ENCODE data around the gene KLHL10.

KLHL10 gene

GRCh38 chr17:41864836-41865595, 27.4 kb downstream of the KLHL10 start, which contains the start of gene KLHL11:
TSS of gene KLHL11 (minus strand) at chr17:41865423. CDS start at chr17:41865370, 53 bp downstream.
- no peak for TF ChIP-seq CTCF (IDR thresholded peaks at IDR 0.05; ENCODE audit: low read depth, low read length, missing control alignments)
- peak within 1 kb of the TSS; percentile 92 for H3K4me3 ChIP-seq (replicated peaks; ENCODE audit: low read depth, low read length)
- DNase-seq (ENCODE audit: extremely low read depth, low read depth), result peak; percentile 67

GRCh38 chr17:41865596-41865893, 27.9 kb downstream of the KLHL10 start:
- TF ChIP-seq CTCF (IDR thresholded peaks at IDR 0.05; ENCODE audit: low read depth, low read length, missing control alignments), result no peak
- peak overlapping the region; percentile 92 for H3K4me3 ChIP-seq (replicated peaks; ENCODE audit: low read depth, low read length)
- no peak for DNase-seq (ENCODE audit: extremely low read depth, low read depth)

DNA sequence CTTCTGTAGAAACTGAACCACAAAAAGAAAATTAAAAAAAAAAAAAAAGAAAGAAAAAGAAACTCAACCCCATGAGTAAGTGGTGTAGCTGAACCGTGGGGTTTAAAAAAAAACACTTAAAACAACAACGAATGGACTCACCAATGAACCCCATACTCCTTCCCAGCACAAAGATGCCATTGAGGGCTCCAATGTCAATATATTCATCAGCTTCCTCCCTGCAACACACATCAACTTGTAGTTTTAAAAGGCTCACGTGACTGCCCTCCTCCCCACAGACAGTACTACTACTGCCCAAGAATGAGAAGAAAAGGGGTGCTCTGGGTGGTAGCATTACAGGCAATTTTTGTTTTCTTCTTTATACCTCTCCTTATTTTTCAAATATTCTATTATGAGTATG, 30.9 kb downstream of the KLHL10 start:
- no peak overlapping the region for H3K4me3 ChIP-seq (replicated peaks; ENCODE audit: low read depth, low read length)
- TF ChIP-seq CTCF (IDR thresholded peaks at IDR 0.05; ENCODE audit: low read depth, low read length, missing control alignments), result no peak
- no peak for DNase-seq (ENCODE audit: extremely low read depth, low read depth)

DNA sequence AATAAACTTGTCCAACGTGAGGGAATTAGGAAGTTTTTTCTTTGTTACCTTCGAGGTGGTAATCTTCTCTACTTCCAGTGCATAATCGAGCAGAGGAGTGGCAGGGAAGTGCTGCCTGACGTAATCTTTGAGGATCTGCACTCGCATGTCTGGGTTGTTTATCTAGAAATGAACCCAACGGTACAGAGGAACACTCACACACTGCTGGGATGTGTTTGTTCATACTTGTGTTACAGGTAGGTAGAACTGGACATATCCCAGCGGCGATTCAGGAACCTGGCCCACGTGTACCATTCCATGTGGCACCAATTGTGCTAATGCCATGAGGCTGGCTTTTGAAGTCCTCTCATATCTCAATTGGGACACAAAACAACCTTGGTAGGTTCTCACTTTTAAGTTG, 31.8 kb downstream of the KLHL10 start:
- H3K4me3 ChIP-seq (replicated peaks; ENCODE audit: low read depth, low read length), result no peak overlapping the region
- no peak for TF ChIP-seq CTCF (IDR thresholded peaks at IDR 0.05; ENCODE audit: low read depth, low read length, missing control alignments)
- DNase-seq (ENCODE audit: extremely low read depth, low read depth), result no peak

DNA sequence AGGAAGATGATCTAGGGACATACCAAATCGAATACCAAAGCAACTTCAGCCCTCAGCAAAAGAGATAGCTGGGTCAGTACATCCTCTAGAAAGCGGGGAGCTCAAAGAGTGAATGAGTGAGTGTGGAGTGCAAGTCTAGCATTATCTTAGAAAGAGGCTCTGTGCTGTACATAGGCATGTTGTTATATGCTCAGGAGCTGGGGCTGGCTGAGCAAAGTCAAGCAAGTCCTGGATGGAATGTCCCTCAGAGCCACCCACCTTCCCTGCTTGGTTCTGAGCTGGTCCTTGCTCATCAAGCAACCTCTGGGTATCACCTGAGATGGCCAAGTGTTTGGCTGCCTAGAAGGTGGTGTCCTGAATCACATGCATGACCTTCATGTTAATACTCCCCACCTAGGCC, 32.5 kb downstream of the KLHL10 start:
- TF ChIP-seq CTCF (IDR thresholded peaks at IDR 0.05; ENCODE audit: low read depth, low read length, missing control alignments), result no peak
- DNase-seq (ENCODE audit: extremely low read depth, low read depth), result no peak
- no peak overlapping the region for H3K4me3 ChIP-seq (replicated peaks; ENCODE audit: low read depth, low read length)

- TF ChIP-seq CTCF (IDR thresholded peaks at IDR 0.05; ENCODE audit: low read depth, low read length, missing control alignments), result no peak
- no peak for DNase-seq (ENCODE audit: extremely low read depth, low read depth)
- no peak overlapping the region for H3K4me3 ChIP-seq (replicated peaks; ENCODE audit: low read depth, low read length)
Observed at GRCh38 chr17:41870627-41871026, 33.0 kb downstream of the KLHL10 start.

GRCh38 chr17:41871789-41872188, 34.2 kb downstream of the KLHL10 start:
- no peak overlapping the region for H3K4me3 ChIP-seq (replicated peaks; ENCODE audit: low read depth, low read length)
- TF ChIP-seq CTCF (IDR thresholded peaks at IDR 0.05; ENCODE audit: low read depth, low read length, missing control alignments), result no peak
- no peak for DNase-seq (ENCODE audit: extremely low read depth, low read depth)
